H1 (cell line): Measurements from ENCODE around the gene PDF. TPM values are rescaled to one million over a fixed set of nuclear protein-coding genes. Genes with fewer than 3 reads are reported as not detected.

Source experiments
- CTCF ChIA-PET: fragments of 300-600 bp; sonication (Branson Sonifier 250); formaldehyde crosslinking; loops from one replicate; lab custom pipeline; 2021; ENCODE audit not compliant: partially characterized antibody; lab: Charles Lee
- POLR2A ChIA-PET: fragments of 300-600 bp; sonication (Branson Sonifier 250); formaldehyde crosslinking; loops from one replicate; lab custom pipeline; 2021; ENCODE audit warnings: inconsistent platforms; ENCODE audit not compliant: partially characterized antibody; lab: Charles Lee
- DNase-seq, 2 experiments: peaks; one replicate each; pipeline versions ENCODE4 v3.0.0 to v3.0.0-alpha.2; 2010 to 2022; ENCODE audit warnings: low spot score in 2 of 2, low read depth in 1 of 2, mixed read lengths in 1 of 2
- FAIRE-seq: peaks from 2 replicates; lab custom pipeline; 2011; peaks lifted over from hg19 to GRCh38; lab: Jason Lieb, UNC
- H2AFZ ChIP-seq: 2 replicates; pipeline ENCODE4 v1.8.1; 2012; ENCODE audit warnings: low read length, inconsistent platforms
- H2AK5ac ChIP-seq: 2 replicates; pipeline ENCODE4 v1.6.1; 2013; ENCODE audit warnings: low read depth, low read length
- H2BK120ac ChIP-seq: replicated peaks from 2 replicates; pipeline ENCODE3; 2013; ENCODE audit warnings: low read depth, low read length, inconsistent platforms
- H2BK12ac ChIP-seq: 2 replicates; pipeline ENCODE4 v1.6.1; 2013; ENCODE audit warnings: low read depth, low read length
- H2BK15ac ChIP-seq: 2 replicates; pipeline ENCODE4 v1.6.1; 2013; ENCODE audit warnings: low read length
- H2BK20ac ChIP-seq: 2 replicates; pipeline ENCODE4 v1.6.1; 2013; ENCODE audit warnings: low read length
- H2BK5ac ChIP-seq: 2 replicates; pipeline ENCODE4 v1.6.1; 2013; ENCODE audit warnings: low read depth, low read length
- H3K14ac ChIP-seq: 2 replicates; pipeline ENCODE4 v1.6.1; 2013; ENCODE audit warnings: inconsistent platforms; ENCODE audit not compliant: insufficient read length
- H3K18ac ChIP-seq: 2 replicates; pipeline ENCODE4 v1.6.1; 2013; ENCODE audit warnings: low read length; ENCODE audit errors: extremely low read depth
- H3K23ac ChIP-seq: 2 replicates; pipeline ENCODE4 v1.6.1; 2013; ENCODE audit warnings: inconsistent platforms; ENCODE audit not compliant: insufficient read length
- H3K23me2 ChIP-seq: 2 replicates; pipeline ENCODE4 v1.6.1; 2013; ENCODE audit warnings: low read depth, low read length
- H3K27ac ChIP-seq: 2 replicates; pipeline ENCODE4 v1.6.1; 2011; ENCODE audit warnings: low read depth, low read length, inconsistent platforms
- H3K27me3 ChIP-seq, 4 experiments: replicated peaks in 1 of 4; 1 replicate in 1 of 4; 2 replicates in 3 of 4; pipeline versions ENCODE4 v1.6.1 to v1.8.1; 2011 to 2013; ENCODE audit warnings: low read length in 3 of 4, mild to moderate bottlenecking in 3 of 4, inconsistent platforms in 2 of 4, mixed read lengths in 2 of 4, moderate library complexity in 1 of 4; ENCODE audit not compliant: control insufficient read depth in 3 of 4, insufficient read depth in 3 of 4; ENCODE audit errors: extremely low read depth in 1 of 4
- H3K36me3 ChIP-seq, 4 experiments: 2 replicates each; pipeline versions ENCODE4 v1.6.1 to v1.8.1; 2011 to 2013; ENCODE audit warnings: mild to moderate bottlenecking in 4 of 4, low read length in 3 of 4, moderate library complexity in 2 of 4, control low read depth in 1 of 4, inconsistent platforms in 1 of 4; ENCODE audit not compliant: insufficient read depth in 4 of 4, control insufficient read depth in 2 of 4
- H3K4ac ChIP-seq: replicated peaks from 2 replicates; pipeline ENCODE3; 2013; ENCODE audit warnings: low read length, low read depth, mixed read lengths, inconsistent platforms; ENCODE audit not compliant: insufficient read length
- H3K4me1 ChIP-seq, 4 experiments: replicated peaks in 1 of 4; 1 replicate in 1 of 4; 2 replicates in 3 of 4; pipeline versions ENCODE4 v1.6.1 to v1.8.1; 2011 to 2013; ENCODE audit warnings: low read length in 3 of 4, inconsistent platforms in 2 of 4, mixed read lengths in 1 of 4; ENCODE audit not compliant: insufficient read depth in 4 of 4, control insufficient read depth in 3 of 4
- H3K4me2 ChIP-seq, 2 experiments: 2 replicates each; pipeline versions ENCODE4 v1.6.1 to v1.8.1; 2011 to 2013; ENCODE audit warnings: low read depth in 2 of 2, low read length in 2 of 2, control low read depth in 1 of 2, inconsistent platforms in 1 of 2, mild to moderate bottlenecking in 1 of 2; ENCODE audit not compliant: insufficient read depth in 1 of 2
- H3K4me3 ChIP-seq, 4 experiments: fragments of 200-600, 300-600 bp in 1 of 4; sonication (generic), shearing (Covaris generic), sonication (Bioruptor Twin) in 1 of 4; 2 replicates each; pipeline versions ENCODE4 v1.5.1 to v1.8.1; 2011 to 2016; ENCODE audit warnings: low read length in 4 of 4, low read depth in 3 of 4, control low read depth in 2 of 4, inconsistent platforms in 2 of 4, mild to moderate bottlenecking in 2 of 4, mixed read lengths in 1 of 4, moderate library complexity in 1 of 4; ENCODE audit not compliant: insufficient read depth in 2 of 4; ENCODE audit errors: extremely low read depth in 1 of 4
- H3K56ac ChIP-seq: replicated peaks from 2 replicates; pipeline ENCODE3; 2013; ENCODE audit warnings: low read depth, mild to moderate bottlenecking, mixed read lengths, low read length, inconsistent platforms; ENCODE audit not compliant: insufficient read length
- H3K79me1 ChIP-seq: 2 replicates; pipeline ENCODE4 v1.6.1; 2013; ENCODE audit warnings: low read depth, low read length, control low read depth
- H3K79me2 ChIP-seq, 2 experiments: 2 replicates each; pipeline versions ENCODE4 v1.6.1 to v1.8.1; 2012 to 2013; ENCODE audit warnings: low read length in 2 of 2, mild to moderate bottlenecking in 2 of 2, inconsistent platforms in 1 of 2; ENCODE audit not compliant: insufficient read depth in 2 of 2, control insufficient read depth in 1 of 2
- H3K9ac ChIP-seq, 4 experiments: replicated peaks in 1 of 4; 1 replicate in 1 of 4; 2 replicates in 3 of 4; pipeline versions ENCODE4 v1.6.1 to v1.8.1; 2011 to 2013; ENCODE audit warnings: low read depth in 3 of 4, low read length in 3 of 4, control low read depth in 2 of 4, mild to moderate bottlenecking in 2 of 4, moderate library complexity in 2 of 4, inconsistent platforms in 1 of 4; ENCODE audit errors: extremely low read depth in 1 of 4
- H3K9me3 ChIP-seq, 2 experiments: 2 replicates each; pipeline versions ENCODE4 v1.6.1 to v1.8.1; 2012 to 2013; ENCODE audit warnings: mild to moderate bottlenecking in 2 of 2, moderate library complexity in 2 of 2, control low read depth in 1 of 2, inconsistent platforms in 1 of 2, low read depth in 1 of 2, low read length in 1 of 2, mixed read lengths in 1 of 2; ENCODE audit not compliant: insufficient read depth in 2 of 2
- H4K20me1 ChIP-seq, 2 experiments: replicated peaks in 1 of 2; 2 replicates each; pipeline versions ENCODE3 to v1.8.1; 2011 to 2013; ENCODE audit warnings: inconsistent platforms in 2 of 2, low read length in 2 of 2, mild to moderate bottlenecking in 1 of 2; ENCODE audit not compliant: insufficient read depth in 2 of 2, control insufficient read depth in 1 of 2
- H4K5ac ChIP-seq: 2 replicates; pipeline ENCODE4 v1.6.1; 2013; ENCODE audit warnings: low read length, low read depth, mixed read lengths, inconsistent platforms; ENCODE audit not compliant: insufficient read length
- H4K8ac ChIP-seq: 2 replicates; pipeline ENCODE4 v1.8.0; 2013; ENCODE audit warnings: mild to moderate bottlenecking, moderate library complexity, low read length, inconsistent platforms; ENCODE audit not compliant: insufficient read depth; ENCODE audit errors: extremely low read depth
- H4K91ac ChIP-seq: replicated peaks from 2 replicates; pipeline ENCODE3; 2013; ENCODE audit warnings: low read length, mixed read lengths, inconsistent platforms; ENCODE audit not compliant: insufficient read length
- KDM5A ChIP-seq: fragments of 200-600 bp; IDR thresholded peaks from 2 replicates; pipeline ENCODE4 v1.7.1; 2012; ENCODE audit warnings: mild to moderate bottlenecking, low read length, inconsistent platforms, mixed read lengths
- MAFK ChIP-seq: IDR thresholded peaks from 2 replicates; pipeline ENCODE4 v1.6.1; 2012; ENCODE audit warnings: low read depth, mild to moderate bottlenecking, improper control_type of control experiment, low read length
- WGBS, 2 experiments: shearing (Covaris generic) in 1 of 2; methylation state at CpG; one replicate each; pipeline versions ENCODE4 v1.1.6 to v1.1.7; 2013 to 2015; ENCODE audit warnings: low lambda C conversion rate in 2 of 2, mixed read lengths in 2 of 2, inconsistent platforms in 1 of 2, low coverage in 1 of 2, missing lambda C conversion rate in 1 of 2; ENCODE audit not compliant: insufficient replicate concordance in 2 of 2, insufficient coverage in 1 of 2, insufficient read length in 1 of 2; ENCODE audit errors: extremely low coverage in 1 of 2, missing lambda C conversion rate in 1 of 2; 5-methylcytosine and 5-hydroxymethylcytosine counted together
- polyA plus RNA-seq, 7 experiments: library from polyadenylated mRNA; depleted of rRNA in 3 of 7; stranded (reverse) in 5 of 7; unstranded in 2 of 7; fragments of >200 nt in 5 of 7; fragments of 200-250 nt in 2 of 7; gene quantifications; 1 replicate in 5 of 7; 2 replicates in 1 of 7; 4 replicates in 1 of 7; pipeline versions ENCODE4 v1.2.1 to v1.2.3, GENCODE V29; 2011 to 2013; ENCODE audit warnings: missing spikeins in 2 of 7, mixed read lengths in 2 of 7
- total RNA-seq: library from RNA; stranded (reverse); fragmentation: NEBNext Ultra II Directional; extraction: Animal tissue kit (Norgen Biotek cat#: 25700); gene quantifications from 2 replicates; pipeline ENCODE4 v1.2.1, GENCODE V29; 2021

PDF gene
- total and polyA plus RNA-seq, 2 of the 8 experiments (the other 6 are each of a cell fraction or from before 2014, with no cell fraction given) = 17.7 to 23.9 TPM

DNA sequence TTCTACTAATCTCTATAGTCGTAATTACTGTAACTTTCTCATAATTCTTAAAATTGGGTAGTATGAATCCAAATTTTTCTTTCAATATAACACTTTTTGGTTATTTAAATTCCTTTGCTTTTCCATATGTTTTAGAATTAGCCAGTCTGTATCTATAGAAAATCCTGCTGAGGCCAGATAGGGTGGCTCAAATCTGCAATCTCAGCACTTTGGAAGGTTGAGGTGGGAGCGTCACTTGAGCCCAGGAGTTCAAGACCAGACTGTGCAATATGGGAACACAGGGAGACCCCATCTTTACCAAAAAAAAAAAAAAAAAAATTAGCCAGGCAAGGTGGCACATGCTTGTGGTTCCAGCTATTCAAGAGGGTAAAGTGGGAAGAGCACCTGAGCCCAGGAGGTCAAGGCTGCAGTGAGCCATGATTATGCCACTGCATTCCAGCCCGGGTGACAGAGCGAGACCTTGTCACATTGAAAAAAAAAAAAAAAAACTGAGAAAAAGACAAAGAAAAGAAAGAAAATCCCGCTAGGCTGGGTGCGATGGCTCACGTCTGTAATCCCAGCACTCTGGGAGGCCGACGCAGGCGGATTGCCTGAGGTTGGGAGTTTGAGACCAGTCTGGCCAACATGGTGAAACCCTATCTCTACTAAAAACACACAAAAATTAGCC is 46.1 kb upstream of the PDF start:
- no peak overlapping the region for H3K4me2 ChIP-seq
- H3K23ac ChIP-seq = no peak overlapping the region
- no peak overlapping the region for H3K9ac ChIP-seq
- no peaks in the 10 kb centered on the region for H3K23me2 ChIP-seq
- H3K9me3 ChIP-seq = no peaks in the 10 kb centered on the region
- H2AFZ ChIP-seq = no peak overlapping the region
- H3K36me3 ChIP-seq = peaks cover 5 to 41% (median 18%) of the 10 kb centered on the region in 4 experiments; a peak in 7 of 8 replicates
- H3K27ac ChIP-seq = no peak overlapping the region
- POLR2A ChIA-PET = interaction anchor here (0.7 to 1.2 kb wide), 2 partner anchors 9 to 30 kb away, joined by 3 read pairs; no protein-coding TSS in a partner anchor
- no peak overlapping the region for H4K91ac ChIP-seq
- H2BK20ac ChIP-seq = no peak overlapping the region
- H3K14ac ChIP-seq = no peak overlapping the region
- no peak overlapping the region for H2BK120ac ChIP-seq
- H2BK5ac ChIP-seq = no peak overlapping the region
- H2BK15ac ChIP-seq = no peak overlapping the region
- no peak overlapping the region for H3K18ac ChIP-seq
- no peak overlapping the region for H3K4ac ChIP-seq
- 0 out of 4 replicates have a peak, but pooled peaks cover 0 to under 1% of the 10 kb centered on the region in 2 experiments for H3K79me2 ChIP-seq
- no peak overlapping the region for H3K4me3 ChIP-seq
- H2BK12ac ChIP-seq = no peak overlapping the region
- no peak overlapping the region for H4K5ac ChIP-seq
- no peak overlapping the region for H2AK5ac ChIP-seq
- CTCF ChIA-PET = interaction anchor here (0.6 kb wide), 1 partner anchor 327 kb away, joined by 3 read pairs; no protein-coding TSS in a partner anchor
- no peaks in the 10 kb centered on the region for H3K27me3 ChIP-seq
- DNase-seq (no peak), FAIRE-seq (no peak)
- H4K8ac ChIP-seq = no peak overlapping the region
- 96% methylated on average over 2 of the region's 10 CpGs; no CpG with 5 or more reads in 1 of the 2 experiments for WGBS, 2 experiments
- TF ChIP-seq MAFK = peak; percentile 64; the same call in 1 of the 2 replicates
- TF ChIP-seq KDM5A = no peak
- H3K56ac ChIP-seq = no peak overlapping the region
- no peaks in the 10 kb centered on the region for H3K79me1 ChIP-seq
- no peaks in the 10 kb centered on the region for H3K4me1 ChIP-seq
- peaks cover 0 to 2% of the 10 kb centered on the region in 2 experiments for H4K20me1 ChIP-seq
